GM23338 (cell line): ENCODE data around the gene CMPK2. TPM values are rescaled to one million over a fixed set of nuclear protein-coding genes. Genes with fewer than 3 reads are reported as not detected.

Experiments
- ATAC-seq: fragments of 200-7000 bp; cut with Tn5 transposase; 3 replicates; pipeline ENCODE4 v1.9.1; 2020
- DNase-seq: peaks from one replicate; pipeline ENCODE4 v3.0.0-alpha.2; 2015; ENCODE audit warnings: low spot score
- H2AFZ ChIP-seq: fragments of 200-600 bp; sonication (generic); 2 replicates; pipeline ENCODE4 v1.8.0; 2016; ENCODE audit warnings: antibody characterized with exemption, mild to moderate bottlenecking, moderate library complexity
- H3F3A ChIP-seq: fragments of 200-600 bp; sonication (generic); replicated peaks from 2 replicates; pipeline ENCODE4 v1.8.0; 2017; ENCODE audit warnings: antibody characterized with exemption, mixed run types, low read depth
- H3K27ac ChIP-seq: fragments of 200-600 bp; sonication (generic); 2 replicates; pipeline ENCODE4 v1.6.1; 2016; ENCODE audit warnings: low read depth
- H3K27me3 ChIP-seq: fragments of 200-600 bp; sonication (generic); 2 replicates; pipeline ENCODE4 v1.8.0; 2016; ENCODE audit warnings: mild to moderate bottlenecking, mixed run types, moderate library complexity; ENCODE audit not compliant: insufficient read depth
- H3K36me3 ChIP-seq: fragments of 200-600 bp; sonication (generic); 2 replicates; pipeline ENCODE4 v1.8.0; 2016; ENCODE audit warnings: mild to moderate bottlenecking; ENCODE audit not compliant: insufficient read depth
- H3K4me1 ChIP-seq: fragments of 200-600 bp; sonication (generic); 2 replicates; pipeline ENCODE4 v1.8.0; 2016; ENCODE audit warnings: mild to moderate bottlenecking, moderate library complexity; ENCODE audit not compliant: insufficient read depth
- H3K4me2 ChIP-seq: fragments of 200-600 bp; sonication (generic); 2 replicates; pipeline ENCODE4 v1.7.1; 2017; ENCODE audit warnings: mixed run types
- H3K4me3 ChIP-seq: fragments of 200-600 bp; sonication (generic); 2 replicates; pipeline ENCODE4 v1.6.1; 2016; ENCODE audit warnings: mixed run types
- H3K79me2 ChIP-seq: fragments of 200-600 bp; sonication (generic); replicated peaks from 2 replicates; pipeline ENCODE4 v1.8.0; 2017; ENCODE audit warnings: mild to moderate bottlenecking; ENCODE audit not compliant: insufficient read depth
- H3K9me2 ChIP-seq: fragments of 200-600 bp; sonication (generic); 2 replicates; pipeline ENCODE4 v1.8.0; 2017; ENCODE audit not compliant: insufficient read depth
- H4K20me1 ChIP-seq: fragments of 200-600 bp; sonication (generic); replicated peaks from 2 replicates; pipeline ENCODE4 v1.8.0; 2017; ENCODE audit warnings: mild to moderate bottlenecking; ENCODE audit not compliant: insufficient read depth
- H3K27ac Mint-ChIP-seq: 2 replicates; pipeline ENCODE4 v1.8.0; 2020; ENCODE audit warnings: inconsistent platforms, mild to moderate bottlenecking, moderate library complexity, mixed read lengths
- H3K27me3 Mint-ChIP-seq: 3 replicates; pipeline ENCODE4 v1.8.0; 2022; ENCODE audit warnings: low read depth, mild to moderate bottlenecking, moderate library complexity, mixed read lengths, inconsistent platforms; ENCODE audit not compliant: insufficient read depth, poor library complexity
- H3K36me3 Mint-ChIP-seq: 3 replicates; pipeline ENCODE4 v1.8.0; 2021; ENCODE audit warnings: low read depth, mild to moderate bottlenecking, inconsistent platforms, moderate library complexity, mixed read lengths
- H3K4me1 Mint-ChIP-seq: 3 replicates; pipeline ENCODE4 v1.8.0; 2020; ENCODE audit warnings: mild to moderate bottlenecking, inconsistent platforms, mixed read lengths
- H3K4me3 Mint-ChIP-seq: 3 replicates; pipeline ENCODE4 v1.8.0; 2021; ENCODE audit warnings: moderate library complexity, mild to moderate bottlenecking, inconsistent platforms, mixed read lengths
- H3K9me3 Mint-ChIP-seq: 3 replicates; pipeline ENCODE4 v1.8.0; 2020; ENCODE audit warnings: moderate library complexity, mild to moderate bottlenecking, inconsistent platforms, mixed read lengths
- CREB1 ChIP-seq: fragments of 250-450 bp; sonication (Bioruptor Pico); IDR thresholded peaks from 2 replicates; pipeline ENCODE4 v1.5.0; 2020; ENCODE audit warnings: low read depth, mild to moderate bottlenecking, moderate library complexity
- EZH2 ChIP-seq: fragments of 200-600 bp; sonication (generic); IDR thresholded peaks from one replicate; pipeline ENCODE4 v1.8.0; 2017; ENCODE audit warnings: antibody characterized with exemption, mild to moderate bottlenecking, low read depth; ENCODE audit not compliant: unreplicated experiment
- JUNB ChIP-seq: IDR thresholded peaks from one replicate; pipeline ENCODE4 v1.6.1; 2016; ENCODE audit warnings: antibody characterized with exemption; ENCODE audit not compliant: unreplicated experiment
- NANOG ChIP-seq: IDR thresholded peaks from 2 replicates; pipeline ENCODE4 v1.6.1; 2016; ENCODE audit warnings: antibody characterized with exemption, borderline replicate concordance
- STAT1 ChIP-seq: IDR thresholded peaks from one replicate; pipeline ENCODE4 v1.6.1; 2016; ENCODE audit warnings: antibody characterized with exemption; ENCODE audit not compliant: unreplicated experiment
- ZNF114 ChIP-seq: fragments of 250-450 bp; sonication (Bioruptor Pico); IDR thresholded peaks from 2 replicates; pipeline ENCODE4 v1.5.0; 2020; ENCODE audit warnings: mild to moderate bottlenecking, moderate library complexity
- ZNF331 ChIP-seq: fragments of 250-450 bp; sonication (Bioruptor Pico); IDR thresholded peaks from 2 replicates; pipeline ENCODE4 v1.5.0; 2020; ENCODE audit warnings: low read depth, mild to moderate bottlenecking, moderate library complexity
- polyA plus RNA-seq: library from polyadenylated mRNA; unstranded; fragments of >200 nt; fragmentation: Nextera tagmentation; extraction: Ambion mirVana; gene quantifications from 2 replicates; pipeline ENCODE4 v1.2.1, GENCODE V29; 2016
- total RNA-seq: library from RNA; depleted of rRNA; stranded (reverse); fragments of >200 nt; shearing (Covaris generic); gene quantifications from 2 replicates; pipeline ENCODE4 v1.2.3, GENCODE V29; 2014
- TF ChIP-seq, protein P1 (sequence below): IDR thresholded peaks from one replicate; pipeline ENCODE4 v1.6.1; 2018; ENCODE audit warnings: antibody characterized with exemption; ENCODE audit not compliant: unreplicated experiment
- TF ChIP-seq, protein P2 (sequence below): IDR thresholded peaks from 2 replicates; pipeline ENCODE4 v1.6.1; 2016; ENCODE audit warnings: antibody characterized with exemption
- TF ChIP-seq, protein P3 (sequence below): fragments of 250-450 bp; sonication (Bioruptor Pico); IDR thresholded peaks from 2 replicates; pipeline ENCODE4 v1.5.0; 2020; ENCODE audit warnings: mild to moderate bottlenecking, moderate library complexity

CMPK2 gene
- total and polyA plus RNA-seq, 2 experiments from 2014 or later, result 0.13 to 0.56 TPM

DNA sequence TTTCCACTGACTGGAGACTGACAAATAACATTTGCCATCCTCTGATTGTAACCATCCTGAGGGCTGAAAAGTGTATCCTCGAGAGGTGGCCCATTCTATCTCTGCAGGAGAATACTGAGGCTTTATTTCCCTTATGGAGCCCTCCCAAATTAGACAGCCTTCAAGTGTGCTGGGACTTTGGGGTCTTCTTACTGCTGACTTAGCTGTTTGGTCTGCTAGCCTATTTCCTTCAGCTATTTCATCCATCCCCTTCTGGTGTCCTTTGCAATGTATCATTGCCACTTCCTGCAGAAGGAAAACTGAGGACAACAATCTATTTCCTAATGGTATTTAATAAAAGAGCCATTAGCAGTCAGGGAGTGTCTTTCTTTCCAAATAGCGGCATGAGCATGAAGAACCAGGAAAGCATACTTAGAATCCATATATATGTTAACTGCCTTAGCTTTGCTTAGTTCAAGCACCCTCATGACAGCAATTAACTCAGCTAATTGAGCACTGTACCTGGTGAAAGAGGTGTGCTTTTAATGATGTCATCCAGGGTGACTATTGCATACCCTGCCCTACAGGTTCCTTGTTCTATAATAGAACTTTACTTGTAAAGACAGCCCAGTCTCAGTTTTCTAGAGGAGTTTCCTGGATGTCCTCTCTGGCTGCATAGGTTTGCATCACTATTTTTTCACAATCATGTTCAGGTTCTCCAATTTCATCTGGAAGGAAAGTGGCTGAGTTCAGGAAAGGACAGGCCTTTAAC, 24.0 kb downstream of the CMPK2 start:
- DNase-seq (no peak), ATAC-seq (no peak)
- no peaks in the 10 kb centered on the region for H3F3A ChIP-seq
- H4K20me1 ChIP-seq, result no peaks in the 10 kb centered on the region
- no peaks in the 10 kb centered on the region for H3K4me1 Mint-ChIP-seq
- H3K9me3 Mint-ChIP-seq, result peaks cover 90% of the 10 kb centered on the region
- TF ChIP-seq, protein P1, sequence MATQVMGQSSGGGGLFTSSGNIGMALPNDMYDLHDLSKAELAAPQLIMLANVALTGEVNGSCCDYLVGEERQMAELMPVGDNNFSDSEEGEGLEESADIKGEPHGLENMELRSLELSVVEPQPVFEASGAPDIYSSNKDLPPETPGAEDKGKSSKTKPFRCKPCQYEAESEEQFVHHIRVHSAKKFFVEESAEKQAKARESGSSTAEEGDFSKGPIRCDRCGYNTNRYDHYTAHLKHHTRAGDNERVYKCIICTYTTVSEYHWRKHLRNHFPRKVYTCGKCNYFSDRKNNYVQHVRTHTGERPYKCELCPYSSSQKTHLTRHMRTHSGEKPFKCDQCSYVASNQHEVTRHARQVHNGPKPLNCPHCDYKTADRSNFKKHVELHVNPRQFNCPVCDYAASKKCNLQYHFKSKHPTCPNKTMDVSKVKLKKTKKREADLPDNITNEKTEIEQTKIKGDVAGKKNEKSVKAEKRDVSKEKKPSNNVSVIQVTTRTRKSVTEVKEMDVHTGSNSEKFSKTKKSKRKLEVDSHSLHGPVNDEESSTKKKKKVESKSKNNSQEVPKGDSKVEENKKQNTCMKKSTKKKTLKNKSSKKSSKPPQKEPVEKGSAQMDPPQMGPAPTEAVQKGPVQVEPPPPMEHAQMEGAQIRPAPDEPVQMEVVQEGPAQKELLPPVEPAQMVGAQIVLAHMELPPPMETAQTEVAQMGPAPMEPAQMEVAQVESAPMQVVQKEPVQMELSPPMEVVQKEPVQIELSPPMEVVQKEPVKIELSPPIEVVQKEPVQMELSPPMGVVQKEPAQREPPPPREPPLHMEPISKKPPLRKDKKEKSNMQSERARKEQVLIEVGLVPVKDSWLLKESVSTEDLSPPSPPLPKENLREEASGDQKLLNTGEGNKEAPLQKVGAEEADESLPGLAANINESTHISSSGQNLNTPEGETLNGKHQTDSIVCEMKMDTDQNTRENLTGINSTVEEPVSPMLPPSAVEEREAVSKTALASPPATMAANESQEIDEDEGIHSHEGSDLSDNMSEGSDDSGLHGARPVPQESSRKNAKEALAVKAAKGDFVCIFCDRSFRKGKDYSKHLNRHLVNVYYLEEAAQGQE, result no peak
- TF ChIP-seq CREB1 (CRISPR knock-in tag), result no peak
- TF ChIP-seq, protein P2, sequence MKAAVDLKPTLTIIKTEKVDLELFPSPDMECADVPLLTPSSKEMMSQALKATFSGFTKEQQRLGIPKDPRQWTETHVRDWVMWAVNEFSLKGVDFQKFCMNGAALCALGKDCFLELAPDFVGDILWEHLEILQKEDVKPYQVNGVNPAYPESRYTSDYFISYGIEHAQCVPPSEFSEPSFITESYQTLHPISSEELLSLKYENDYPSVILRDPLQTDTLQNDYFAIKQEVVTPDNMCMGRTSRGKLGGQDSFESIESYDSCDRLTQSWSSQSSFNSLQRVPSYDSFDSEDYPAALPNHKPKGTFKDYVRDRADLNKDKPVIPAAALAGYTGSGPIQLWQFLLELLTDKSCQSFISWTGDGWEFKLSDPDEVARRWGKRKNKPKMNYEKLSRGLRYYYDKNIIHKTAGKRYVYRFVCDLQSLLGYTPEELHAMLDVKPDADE, result no peak
- no peak for TF ChIP-seq NANOG
- TF ChIP-seq STAT1, result no peak
- TF ChIP-seq ZNF114 (CRISPR knock-in tag), result no peak
- peaks cover 2% of the 10 kb centered on the region for H3K36me3 ChIP-seq
- no peaks in the 10 kb centered on the region for H3K79me2 ChIP-seq
- peaks cover 4% of the 10 kb centered on the region; the same call in 1 of the 2 replicates for H3K9me2 ChIP-seq
- no peaks in the 10 kb centered on the region for H3K4me1 ChIP-seq
- H2AFZ ChIP-seq, result no peak overlapping the region
- H3K4me2 ChIP-seq, result no peak overlapping the region
- no peak overlapping the region for H3K4me3 Mint-ChIP-seq
- H3K27me3 ChIP-seq, result no peaks in the 10 kb centered on the region
- peaks cover 3% of the 10 kb centered on the region for H3K27me3 Mint-ChIP-seq
- H3K36me3 Mint-ChIP-seq, result peaks cover 39% of the 10 kb centered on the region
- no peak overlapping the region for H3K4me3 ChIP-seq
- no peak overlapping the region for H3K27ac ChIP-seq
- no peak overlapping the region for H3K27ac Mint-ChIP-seq

DNA sequence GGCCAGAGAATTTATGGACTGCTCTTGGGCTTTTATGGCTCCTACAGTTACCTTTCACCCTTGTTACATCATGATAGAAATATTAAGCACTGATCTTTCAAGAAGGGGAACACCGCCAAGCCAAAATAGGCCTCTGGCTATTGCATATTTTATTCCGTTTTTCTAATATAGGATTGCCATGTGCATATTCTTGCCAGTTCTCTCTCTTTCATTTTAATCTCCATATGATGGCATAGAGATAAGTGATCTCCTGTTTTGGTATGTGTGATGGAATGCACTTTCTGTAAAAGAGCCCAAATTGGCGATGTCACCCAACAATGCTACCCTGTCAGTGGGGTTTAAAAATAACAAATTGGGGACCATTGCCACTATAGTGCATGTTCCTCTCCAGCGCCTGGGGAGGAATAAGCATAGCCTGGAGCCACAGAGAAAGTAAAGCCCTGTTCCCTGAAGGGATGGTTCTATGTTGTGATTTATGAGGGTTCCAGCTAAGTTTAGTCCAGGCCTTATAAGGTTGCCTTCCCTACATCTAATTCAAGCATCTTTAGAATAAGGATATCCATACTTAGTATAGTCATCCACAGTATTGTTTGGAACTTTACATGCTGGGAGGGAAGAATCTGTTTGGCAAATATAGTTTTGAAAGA, 26.9 kb downstream of the CMPK2 start:
- Histone ChIP-seq H3F3A (no peaks in the 10 kb centered on the region), H4K20me1 (no peaks in the 10 kb centered on the region), H3K4me3 (no peak overlapping the region), H3K9me2 (peaks cover 4% of the 10 kb centered on the region; the same call in 1 of the 2 replicates), H3K27me3 (no peaks in the 10 kb centered on the region), H3K4me2 (no peak overlapping the region), H3K36me3 (0 out of 2 replicates have a peak, but pooled peaks cover 4% of the 10 kb centered on the region), H3K27ac (no peak overlapping the region), H2AFZ (no peak overlapping the region), H3K4me1 (no peaks in the 10 kb centered on the region), H3K79me2 (no peaks in the 10 kb centered on the region)
- H3K27me3 Mint-ChIP-seq, result peaks cover 3% of the 10 kb centered on the region
- peaks cover 15% of the 10 kb centered on the region; the same call in 1 of the 3 replicates for H3K36me3 Mint-ChIP-seq
- no peak for DNase-seq
- peaks cover 88% of the 10 kb centered on the region for H3K9me3 Mint-ChIP-seq
- no peak overlapping the region for H3K4me3 Mint-ChIP-seq
- H3K27ac Mint-ChIP-seq, result no peak overlapping the region
- ATAC-seq, result no peak
- no peaks in the 10 kb centered on the region for H3K4me1 Mint-ChIP-seq
- TF ChIP-seq, protein P3, sequence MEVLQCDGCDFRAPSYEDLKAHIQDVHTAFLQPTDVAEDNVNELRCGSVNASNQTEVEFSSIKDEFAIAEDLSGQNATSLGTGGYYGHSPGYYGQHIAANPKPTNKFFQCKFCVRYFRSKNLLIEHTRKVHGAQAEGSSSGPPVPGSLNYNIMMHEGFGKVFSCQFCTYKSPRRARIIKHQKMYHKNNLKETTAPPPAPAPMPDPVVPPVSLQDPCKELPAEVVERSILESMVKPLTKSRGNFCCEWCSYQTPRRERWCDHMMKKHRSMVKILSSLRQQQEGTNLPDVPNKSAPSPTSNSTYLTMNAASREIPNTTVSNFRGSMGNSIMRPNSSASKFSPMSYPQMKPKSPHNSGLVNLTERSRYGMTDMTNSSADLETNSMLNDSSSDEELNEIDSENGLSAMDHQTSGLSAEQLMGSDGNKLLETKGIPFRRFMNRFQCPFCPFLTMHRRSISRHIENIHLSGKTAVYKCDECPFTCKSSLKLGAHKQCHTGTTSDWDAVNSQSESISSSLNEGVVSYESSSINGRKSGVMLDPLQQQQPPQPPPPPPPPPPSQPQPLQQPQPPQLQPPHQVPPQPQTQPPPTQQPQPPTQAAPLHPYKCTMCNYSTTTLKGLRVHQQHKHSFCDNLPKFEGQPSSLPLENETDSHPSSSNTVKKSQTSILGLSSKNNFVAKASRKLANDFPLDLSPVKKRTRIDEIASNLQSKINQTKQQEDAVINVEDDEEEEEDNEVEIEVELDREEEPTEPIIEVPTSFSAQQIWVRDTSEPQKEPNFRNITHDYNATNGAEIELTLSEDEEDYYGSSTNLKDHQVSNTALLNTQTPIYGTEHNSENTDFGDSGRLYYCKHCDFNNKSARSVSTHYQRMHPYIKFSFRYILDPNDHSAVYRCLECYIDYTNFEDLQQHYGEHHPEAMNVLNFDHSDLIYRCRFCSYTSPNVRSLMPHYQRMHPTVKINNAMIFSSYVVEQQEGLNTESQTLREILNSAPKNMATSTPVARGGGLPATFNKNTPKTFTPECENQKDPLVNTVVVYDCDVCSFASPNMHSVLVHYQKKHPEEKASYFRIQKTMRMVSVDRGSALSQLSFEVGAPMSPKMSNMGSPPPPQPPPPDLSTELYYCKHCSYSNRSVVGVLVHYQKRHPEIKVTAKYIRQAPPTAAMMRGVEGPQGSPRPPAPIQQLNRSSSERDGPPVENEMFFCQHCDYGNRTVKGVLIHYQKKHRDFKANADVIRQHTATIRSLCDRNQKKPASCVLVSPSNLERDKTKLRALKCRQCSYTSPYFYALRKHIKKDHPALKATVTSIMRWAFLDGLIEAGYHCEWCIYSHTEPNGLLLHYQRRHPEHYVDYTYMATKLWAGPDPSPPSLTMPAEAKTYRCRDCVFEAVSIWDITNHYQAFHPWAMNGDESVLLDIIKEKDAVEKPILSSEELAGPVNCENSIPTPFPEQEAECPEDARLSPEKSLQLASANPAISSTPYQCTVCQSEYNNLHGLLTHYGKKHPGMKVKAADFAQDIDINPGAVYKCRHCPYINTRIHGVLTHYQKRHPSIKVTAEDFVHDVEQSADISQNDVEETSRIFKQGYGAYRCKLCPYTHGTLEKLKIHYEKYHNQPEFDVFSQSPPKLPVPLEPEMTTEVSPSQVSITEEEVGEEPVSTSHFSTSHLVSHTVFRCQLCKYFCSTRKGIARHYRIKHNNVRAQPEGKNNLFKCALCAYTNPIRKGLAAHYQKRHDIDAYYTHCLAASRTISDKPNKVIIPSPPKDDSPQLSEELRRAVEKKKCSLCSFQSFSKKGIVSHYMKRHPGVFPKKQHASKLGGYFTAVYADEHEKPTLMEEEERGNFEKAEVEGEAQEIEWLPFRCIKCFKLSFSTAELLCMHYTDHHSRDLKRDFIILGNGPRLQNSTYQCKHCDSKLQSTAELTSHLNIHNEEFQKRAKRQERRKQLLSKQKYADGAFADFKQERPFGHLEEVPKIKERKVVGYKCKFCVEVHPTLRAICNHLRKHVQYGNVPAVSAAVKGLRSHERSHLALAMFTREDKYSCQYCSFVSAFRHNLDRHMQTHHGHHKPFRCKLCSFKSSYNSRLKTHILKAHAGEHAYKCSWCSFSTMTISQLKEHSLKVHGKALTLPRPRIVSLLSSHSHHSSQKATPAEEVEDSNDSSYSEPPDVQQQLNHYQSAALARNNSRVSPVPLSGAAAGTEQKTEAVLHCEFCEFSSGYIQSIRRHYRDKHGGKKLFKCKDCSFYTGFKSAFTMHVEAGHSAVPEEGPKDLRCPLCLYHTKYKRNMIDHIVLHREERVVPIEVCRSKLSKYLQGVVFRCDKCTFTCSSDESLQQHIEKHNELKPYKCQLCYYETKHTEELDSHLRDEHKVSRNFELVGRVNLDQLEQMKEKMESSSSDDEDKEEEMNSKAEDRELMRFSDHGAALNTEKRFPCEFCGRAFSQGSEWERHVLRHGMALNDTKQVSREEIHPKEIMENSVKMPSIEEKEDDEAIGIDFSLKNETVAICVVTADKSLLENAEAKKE (CRISPR knock-in tag), result no peak
- TF ChIP-seq JUNB (no peak), NANOG (no peak), EZH2 (no peak), ZNF331 (CRISPR knock-in tag) (no peak)
